ENCODE data around the gene SESTD1. TPM values are rescaled to one million over a fixed set of nuclear protein-coding genes. Genes with fewer than 3 reads are reported as not detected.

SESTD1 gene
- total and polyA plus RNA-seq, 2 of the 13 experiments (the other 11 are each of a cell fraction or from before 2014, with no cell fraction given), result 74.4 to 101 TPM

- intact Hi-C loops (cut with micrococcal nuclease; ENCODE audit: unreplicated experiment) (no loop called here), in situ Hi-C loops (cut with HindIII; ENCODE audit: extremely low pct_ligation_motif_present, low pct_unique_long_range_greater_than_20kb) (no loop called here)
- no peak overlapping the region for H2AFZ ChIP-seq (ENCODE audit: low read length)
- peaks cover 0 to 28% of the 10 kb centered on the region in 2 experiments; a peak in 3 of 5 replicates for H3K27me3 ChIP-seq (ENCODE audit: control insufficient read depth in 1 of 2, insufficient read depth in 2 of 2, low read length in 2 of 2)
- no peak overlapping the region for H3K27ac ChIP-seq (ENCODE audit: extremely low read length, insufficient read depth, low read length)
- H4K20me1 ChIP-seq (ENCODE audit: insufficient read depth, low read length), result no peaks in the 10 kb centered on the region
- no peak for DNase-seq (ENCODE audit: low spot score)
- 0% methylated on average over 1 of the region's 1 CpG for WGBS (ENCODE audit: low lambda C conversion rate)
- H3K79me2 ChIP-seq (ENCODE audit: insufficient read depth, low read length), result no peaks in the 10 kb centered on the region
- no peaks in the 10 kb centered on the region for H3K9me3 ChIP-seq (ENCODE audit: low read length)
- ATAC-seq, result no peak; the same call in 2 of the 3 replicates
- H3K4me2 ChIP-seq (ENCODE audit: low read depth, low read length), result no peak overlapping the region
- no peak overlapping the region for H3K9ac ChIP-seq (ENCODE audit: insufficient read depth, low read depth, low read length)
- H3K4me1 ChIP-seq (ENCODE audit: insufficient read depth, low read length), result peaks cover 31% of the 10 kb centered on the region
- no TSS peak for BruUV-seq (replicated peaks)
- H3K4me3 ChIP-seq (replicated peaks in 1 of 3; ENCODE audit: insufficient read depth in 1 of 3, low read depth in 2 of 3, low read length in 3 of 3), result no peak overlapping the region
- TF ChIP-seq SMARCC2 (IDR thresholded peaks at IDR 0.05), result no peak
- TF ChIP-seq ZNF382 (CRISPR knock-in tag; IDR thresholded peaks at IDR 0.05; ENCODE audit: borderline replicate concordance), result no peak
- TF ChIP-seq CREBL2 (CRISPR knock-in tag; IDR thresholded peaks at IDR 0.05; ENCODE audit: borderline replicate concordance), result no peak
- TF ChIP-seq USF2 (IDR thresholded peaks at IDR 0.05; ENCODE audit: low read depth, low read length), result no peak
- no peak for TF ChIP-seq USF2 (CRISPR knock-in tag; IDR thresholded peaks at IDR 0.05; ENCODE audit: borderline replicate concordance)
- TF ChIP-seq HNRNPK (IDR thresholded peaks at IDR 0.05; ENCODE audit: low read depth, low read length, poor library complexity, severe bottlenecking), result no peak
- TF ChIP-seq ZNF720 (CRISPR knock-in tag; IDR thresholded peaks at IDR 0.05), result no peak
- TF ChIP-seq STAT6 (CRISPR knock-in tag; IDR thresholded peaks at IDR 0.05; ENCODE audit: borderline replicate concordance), result no peak
- TF ChIP-seq RAD51 (IDR thresholded peaks at IDR 0.05; ENCODE audit: borderline replicate concordance), result no peak
- TF ChIP-seq ZNF572 (CRISPR knock-in tag; IDR thresholded peaks at IDR 0.05), result no peak
- TF ChIP-seq TOE1 (CRISPR knock-in tag; IDR thresholded peaks at IDR 0.05), result no peak
- no peak for TF ChIP-seq ZNF709 (CRISPR knock-in tag; IDR thresholded peaks at IDR 0.05)
- no peak for FAIRE-seq
- POLR2A ChIA-PET, result no interaction called here
- no peaks in the 10 kb centered on the region for H3K36me3 ChIP-seq (replicated peaks in 1 of 2; ENCODE audit: control insufficient read depth in 1 of 2, insufficient read depth in 2 of 2, low read length in 2 of 2)
- CTCF ChIA-PET (ENCODE audit: low intra/inter-chr PET ratio, low total read pairs), result no interaction called here
Observed at GRCh38 chr2:179311101-179311500, 46.5 kb upstream of the SESTD1 start.

Data from HepG2 (cell line).